HCT116 (cell line): Measurements from ENCODE around the gene ZBTB34. TPM values are rescaled to one million over a fixed set of nuclear protein-coding genes. Genes with fewer than 3 reads are reported as not detected.

Experiments
- ATAC-seq: fragments of 200-7000 bp; cut with Tn5 transposase; 2 replicates; pipeline ENCODE4 v1.9.1; 2020; ENCODE audit warnings: mild to moderate bottlenecking, moderate library complexity
- BruUV-seq: library from RNA; stranded (reverse); fragments of 400-500 nt; replicated peaks from 2 replicates; lab custom pipeline; 2021; lab: Mats Ljungman, UMichigan
- CTCF ChIA-PET: fragments of 300-600 bp; sonication (Branson Sonifier 250); formaldehyde crosslinking; loops from one replicate; lab custom pipeline; 2021; ENCODE audit warnings: antibody characterized with exemption; lab: Charles Lee
- POLR2A ChIA-PET: fragments of 300-600, 350-600 bp; sonication (Branson Sonifier 250); formaldehyde crosslinking; loops from one replicate; lab custom pipeline; 2021; ENCODE audit warnings: antibody characterized with exemption; lab: Charles Lee
- RAD21 ChIA-PET, 2 experiments: fragments of 300-600 bp; sonication (Branson Sonifier 250); formaldehyde crosslinking; loops; one replicate each; lab custom pipeline; 2023; ENCODE audit warnings: low total read pairs in 2 of 2; ENCODE audit not compliant: uncharacterized antibody in 2 of 2, unreplicated experiment in 2 of 2, low non-redundant PET in 1 of 2; lab: Charles Lee
- DNase-seq: peaks from one replicate; pipeline ENCODE4 v3.0.0-alpha.2; 2010; ENCODE audit warnings: low read depth, low spot score
- H2AFZ ChIP-seq: fragments of 200-600 bp; shearing (Covaris generic), sonication (generic); 2 replicates; pipeline ENCODE4 v1.6.1; 2017; ENCODE audit warnings: low read depth, mixed run types, mixed read lengths, antibody characterized with exemption, low read length; ENCODE audit not compliant: poor library complexity, severe bottlenecking
- H3K27ac ChIP-seq: 2 replicates; pipeline ENCODE4 v1.5.1; 2012; ENCODE audit warnings: low read depth, low read length
- H3K27me3 ChIP-seq: fragments of 200-600 bp; sonication (generic); 2 replicates; pipeline ENCODE4 v1.6.1; 2016; ENCODE audit warnings: mixed run types, low read length, mixed read lengths; ENCODE audit not compliant: insufficient read depth
- H3K36me3 ChIP-seq, 2 experiments: fragments of 200-500 bp in 1 of 2; fragments of 200-600 bp in 1 of 2; sonication (Bioruptor generic) in 1 of 2; sonication (generic) in 1 of 2; 2 replicates each; pipeline versions ENCODE4 v1.5.1 to v1.6.1; 2014 to 2016; ENCODE audit warnings: low read length in 2 of 2, inconsistent platforms in 1 of 2, mixed read lengths in 1 of 2, mixed run types in 1 of 2; ENCODE audit not compliant: insufficient read depth in 2 of 2, control insufficient read depth in 1 of 2
- H3K4me1 ChIP-seq, 2 experiments: fragments of 200-600 bp in 1 of 2; sonication (generic) in 1 of 2; 2 replicates each; pipeline versions ENCODE4 v1.5.1 to v1.6.1; 2012 to 2017; ENCODE audit warnings: low read length in 2 of 2, inconsistent platforms in 1 of 2, mild to moderate bottlenecking in 1 of 2, mixed read lengths in 1 of 2, mixed run types in 1 of 2, moderate library complexity in 1 of 2; ENCODE audit not compliant: insufficient read depth in 2 of 2, control insufficient read depth in 1 of 2
- H3K4me2 ChIP-seq: fragments of 200-600 bp; sonication (generic); 2 replicates; pipeline ENCODE4 v1.6.1; 2017; ENCODE audit warnings: mixed run types, low read length, mixed read lengths
- H3K4me3 ChIP-seq, 2 experiments: fragments of 200-600 bp in 1 of 2; sonication (generic) in 1 of 2; replicated peaks in 1 of 2; 2 replicates each; pipeline ENCODE4 v1.5.1; 2011 to 2016; ENCODE audit warnings: low read length in 2 of 2, control low read depth in 1 of 2, low read depth in 1 of 2, mild to moderate bottlenecking in 1 of 2, mixed read lengths in 1 of 2, mixed run types in 1 of 2
- H3K79me2 ChIP-seq: fragments of 200-600 bp; sonication (generic); 2 replicates; pipeline ENCODE4 v1.6.1; 2017; ENCODE audit warnings: mild to moderate bottlenecking, mixed run types, low read length, moderate library complexity, mixed read lengths; ENCODE audit not compliant: insufficient read depth
- H3K9ac ChIP-seq: fragments of 200-600 bp; sonication (generic); 2 replicates; pipeline ENCODE4 v1.6.1; 2016; ENCODE audit warnings: low read length, mixed read lengths
- H3K9me2 ChIP-seq: fragments of 200-600 bp; sonication (generic), shearing (Covaris generic); 2 replicates; pipeline ENCODE4 v1.6.1; 2017; ENCODE audit warnings: mixed run types, mild to moderate bottlenecking, moderate library complexity; ENCODE audit not compliant: insufficient read depth
- H3K9me3 ChIP-seq, 2 experiments: fragments of 200-500 bp in 1 of 2; fragments of 200-600 bp in 1 of 2; sonication (Bioruptor generic) in 1 of 2; sonication (generic) in 1 of 2; 2 replicates each; pipeline ENCODE4 v1.6.1; 2014 to 2017; ENCODE audit warnings: low read length in 2 of 2, mixed read lengths in 2 of 2, inconsistent platforms in 1 of 2, low read depth in 1 of 2, mild to moderate bottlenecking in 1 of 2, mixed run types in 1 of 2, moderate library complexity in 1 of 2; ENCODE audit not compliant: control insufficient read depth in 1 of 2, insufficient read depth in 1 of 2
- H4K20me1 ChIP-seq: fragments of 200-600 bp; sonication (generic), shearing (Covaris generic); 2 replicates; pipeline ENCODE4 v1.6.1; 2017; ENCODE audit warnings: mixed run types, mild to moderate bottlenecking, moderate library complexity; ENCODE audit not compliant: insufficient read depth
- RAD21 ChIP-seq: IDR thresholded peaks from 2 replicates; pipeline ENCODE4 v1.6.1; 2012; ENCODE audit warnings: low read depth, mild to moderate bottlenecking
- SRF ChIP-seq: IDR thresholded peaks from 2 replicates; pipeline ENCODE4 v1.6.1; 2012; ENCODE audit warnings: low read depth
- intact Hi-C: fragments of 100-400 bp; cut with micrococcal nuclease; formaldehyde crosslinking; loops from 2 replicates; pipeline ENCODE4 v1.10.0; 2022
- total RNA-seq: library from RNA; stranded (reverse); gene quantifications from one replicate; pipeline ENCODE4 v1.2.1, GENCODE V29; 2021; ENCODE audit not compliant: unreplicated experiment
- TF ChIP-seq, protein P1 (sequence below), 3 experiments: fragments of 200-600 bp in 1 of 3; sonication (generic) in 1 of 3; IDR thresholded peaks in 2 of 3; conservative IDR thresholded peaks in 1 of 3; 2 replicates each; pipeline ENCODE4 v1.5.1; 2012 to 2017; ENCODE audit warnings: low read depth in 2 of 3, low read length in 2 of 3, antibody characterized with exemption in 1 of 3, borderline replicate concordance in 1 of 3, control low read depth in 1 of 3, mild to moderate bottlenecking in 1 of 3, mixed read lengths in 1 of 3, mixed run types in 1 of 3, moderate library complexity in 1 of 3; ENCODE audit not compliant: insufficient read depth in 1 of 3
- TF ChIP-seq, protein P2 (sequence below): IDR thresholded peaks from 2 replicates; pipeline ENCODE4 v1.6.1; 2012
- TF ChIP-seq, protein P3 (sequence below): IDR thresholded peaks from 2 replicates; pipeline ENCODE4 v1.6.1; 2012; ENCODE audit warnings: low read depth

Gene ZBTB34
- total RNA-seq, 1 experiment from 2014 or later, result 5.6 TPM

DNA sequence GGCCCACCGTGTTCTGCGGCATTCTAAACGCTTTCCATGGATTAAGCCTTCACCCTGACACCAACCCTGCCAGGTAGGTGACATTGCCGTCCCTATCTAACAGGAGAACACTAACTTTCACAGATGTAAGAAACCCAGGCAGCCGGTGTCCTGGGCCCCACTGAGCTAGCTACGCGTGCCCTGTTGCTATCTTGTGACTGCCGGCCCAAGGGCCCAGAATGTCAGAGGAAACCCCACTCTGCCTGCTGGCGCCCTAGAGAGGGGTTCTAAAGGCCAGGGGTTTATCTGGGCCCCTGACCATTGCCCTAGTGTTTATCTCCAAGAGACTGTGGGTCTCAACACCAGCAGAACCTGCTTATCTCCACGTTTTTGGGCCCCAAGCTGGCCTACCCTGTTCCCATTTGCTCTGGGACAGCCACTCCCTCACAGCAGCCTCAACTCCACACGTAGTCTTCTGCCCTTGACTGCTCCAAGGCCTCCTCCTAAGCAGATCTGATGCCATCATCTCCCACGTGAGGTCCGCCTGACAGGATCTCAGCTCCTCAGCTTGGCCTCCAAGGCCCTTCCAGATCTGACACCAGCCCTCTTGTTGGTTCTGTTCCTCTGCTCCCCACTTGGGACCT, 18.1 kb upstream of the ZBTB34 start:
- TF ChIP-seq RAD21, result no peak
- TF ChIP-seq, protein P1, sequence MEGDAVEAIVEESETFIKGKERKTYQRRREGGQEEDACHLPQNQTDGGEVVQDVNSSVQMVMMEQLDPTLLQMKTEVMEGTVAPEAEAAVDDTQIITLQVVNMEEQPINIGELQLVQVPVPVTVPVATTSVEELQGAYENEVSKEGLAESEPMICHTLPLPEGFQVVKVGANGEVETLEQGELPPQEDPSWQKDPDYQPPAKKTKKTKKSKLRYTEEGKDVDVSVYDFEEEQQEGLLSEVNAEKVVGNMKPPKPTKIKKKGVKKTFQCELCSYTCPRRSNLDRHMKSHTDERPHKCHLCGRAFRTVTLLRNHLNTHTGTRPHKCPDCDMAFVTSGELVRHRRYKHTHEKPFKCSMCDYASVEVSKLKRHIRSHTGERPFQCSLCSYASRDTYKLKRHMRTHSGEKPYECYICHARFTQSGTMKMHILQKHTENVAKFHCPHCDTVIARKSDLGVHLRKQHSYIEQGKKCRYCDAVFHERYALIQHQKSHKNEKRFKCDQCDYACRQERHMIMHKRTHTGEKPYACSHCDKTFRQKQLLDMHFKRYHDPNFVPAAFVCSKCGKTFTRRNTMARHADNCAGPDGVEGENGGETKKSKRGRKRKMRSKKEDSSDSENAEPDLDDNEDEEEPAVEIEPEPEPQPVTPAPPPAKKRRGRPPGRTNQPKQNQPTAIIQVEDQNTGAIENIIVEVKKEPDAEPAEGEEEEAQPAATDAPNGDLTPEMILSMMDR (IDR thresholded peaks at IDR 0.05 in 2 of 3, conservative IDR thresholded peaks at IDR 0.05 in 1 of 3; ENCODE audit: borderline replicate concordance in 1 of 3, insufficient read depth in 1 of 3, low read depth in 2 of 3, low read length in 2 of 3), result no peak
- TF ChIP-seq SRF, result no peak
- TF ChIP-seq, protein P2, sequence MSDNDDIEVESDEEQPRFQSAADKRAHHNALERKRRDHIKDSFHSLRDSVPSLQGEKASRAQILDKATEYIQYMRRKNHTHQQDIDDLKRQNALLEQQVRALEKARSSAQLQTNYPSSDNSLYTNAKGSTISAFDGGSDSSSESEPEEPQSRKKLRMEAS, result no peak
- TF ChIP-seq, protein P3, sequence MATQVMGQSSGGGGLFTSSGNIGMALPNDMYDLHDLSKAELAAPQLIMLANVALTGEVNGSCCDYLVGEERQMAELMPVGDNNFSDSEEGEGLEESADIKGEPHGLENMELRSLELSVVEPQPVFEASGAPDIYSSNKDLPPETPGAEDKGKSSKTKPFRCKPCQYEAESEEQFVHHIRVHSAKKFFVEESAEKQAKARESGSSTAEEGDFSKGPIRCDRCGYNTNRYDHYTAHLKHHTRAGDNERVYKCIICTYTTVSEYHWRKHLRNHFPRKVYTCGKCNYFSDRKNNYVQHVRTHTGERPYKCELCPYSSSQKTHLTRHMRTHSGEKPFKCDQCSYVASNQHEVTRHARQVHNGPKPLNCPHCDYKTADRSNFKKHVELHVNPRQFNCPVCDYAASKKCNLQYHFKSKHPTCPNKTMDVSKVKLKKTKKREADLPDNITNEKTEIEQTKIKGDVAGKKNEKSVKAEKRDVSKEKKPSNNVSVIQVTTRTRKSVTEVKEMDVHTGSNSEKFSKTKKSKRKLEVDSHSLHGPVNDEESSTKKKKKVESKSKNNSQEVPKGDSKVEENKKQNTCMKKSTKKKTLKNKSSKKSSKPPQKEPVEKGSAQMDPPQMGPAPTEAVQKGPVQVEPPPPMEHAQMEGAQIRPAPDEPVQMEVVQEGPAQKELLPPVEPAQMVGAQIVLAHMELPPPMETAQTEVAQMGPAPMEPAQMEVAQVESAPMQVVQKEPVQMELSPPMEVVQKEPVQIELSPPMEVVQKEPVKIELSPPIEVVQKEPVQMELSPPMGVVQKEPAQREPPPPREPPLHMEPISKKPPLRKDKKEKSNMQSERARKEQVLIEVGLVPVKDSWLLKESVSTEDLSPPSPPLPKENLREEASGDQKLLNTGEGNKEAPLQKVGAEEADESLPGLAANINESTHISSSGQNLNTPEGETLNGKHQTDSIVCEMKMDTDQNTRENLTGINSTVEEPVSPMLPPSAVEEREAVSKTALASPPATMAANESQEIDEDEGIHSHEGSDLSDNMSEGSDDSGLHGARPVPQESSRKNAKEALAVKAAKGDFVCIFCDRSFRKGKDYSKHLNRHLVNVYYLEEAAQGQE, result no peak
- Histone ChIP-seq H3K9ac (no peak overlapping the region), H3K27me3 (no peaks in the 10 kb centered on the region), H3K9me2 (no peaks in the 10 kb centered on the region), H3K4me1 (peaks cover 5 to 14% of the 10 kb centered on the region in 2 experiments; a peak in 3 of 4 replicates), H3K4me3 (no peak overlapping the region), H3K79me2 (no peaks in the 10 kb centered on the region; the same call in 1 of the 2 replicates), H3K36me3 (no peaks in the 10 kb centered on the region; a peak in 1 of 4 replicates), H3K27ac (no peak overlapping the region), H2AFZ (no peak overlapping the region), H4K20me1 (no peaks in the 10 kb centered on the region), H3K4me2 (no peak overlapping the region), H3K9me3 (no peaks in the 10 kb centered on the region)
- RAD21 ChIA-PET, result no interaction called here
- no TSS peak for BruUV-seq
- intact Hi-C loops, result no loop called here
- ATAC-seq (no peak), DNase-seq (no peak)
- POLR2A ChIA-PET, result no interaction called here
- CTCF ChIA-PET, result interaction anchor here (0.9 kb wide), 1 partner anchor 17 kb away, joined by 3 read pairs; no protein-coding TSS in a partner anchor
